ENCODE data around the gene IL18BP.

DNA sequence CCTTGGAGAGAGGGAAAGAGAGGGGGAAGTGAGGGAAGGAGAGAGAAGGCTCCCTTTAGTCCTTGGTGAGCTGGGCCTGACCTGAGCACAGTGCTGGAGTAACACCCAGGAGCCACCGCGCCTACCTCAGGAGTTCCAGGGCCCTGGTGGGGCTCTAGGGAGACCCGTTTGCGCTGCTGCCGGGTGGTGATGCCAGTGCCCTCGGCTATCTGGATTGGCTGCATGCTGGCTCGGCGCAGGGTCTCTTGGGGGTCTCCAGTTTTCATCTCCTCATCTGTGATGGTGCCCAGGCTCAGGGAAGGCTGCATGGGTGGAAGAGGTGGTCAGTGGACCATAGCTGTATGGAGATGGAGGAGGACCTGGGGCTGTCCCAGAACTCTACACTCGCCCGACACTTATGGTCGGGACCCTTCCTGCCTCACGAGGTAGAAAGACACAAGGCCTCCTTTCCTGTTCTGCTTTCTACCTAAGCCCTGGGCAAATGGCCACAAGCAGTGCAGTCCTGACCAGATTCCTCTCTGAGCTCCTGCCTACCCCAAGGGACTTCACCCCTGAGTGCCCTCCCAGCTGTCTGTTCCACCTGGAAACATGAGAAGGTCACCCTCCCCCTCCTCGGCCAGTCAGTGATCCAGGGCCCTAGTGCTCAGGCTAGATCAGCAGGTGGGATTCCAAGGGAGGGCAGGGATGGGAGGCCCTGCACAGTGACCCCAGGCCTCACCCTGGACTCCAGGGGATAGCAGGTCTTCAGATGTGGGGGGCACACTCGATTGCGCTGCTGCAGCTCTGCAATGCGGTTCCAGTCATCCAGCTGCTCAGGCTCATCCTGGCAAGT lies 6.0 kb downstream of the IL18BP start:
- TF ChIP-seq, protein P1, sequence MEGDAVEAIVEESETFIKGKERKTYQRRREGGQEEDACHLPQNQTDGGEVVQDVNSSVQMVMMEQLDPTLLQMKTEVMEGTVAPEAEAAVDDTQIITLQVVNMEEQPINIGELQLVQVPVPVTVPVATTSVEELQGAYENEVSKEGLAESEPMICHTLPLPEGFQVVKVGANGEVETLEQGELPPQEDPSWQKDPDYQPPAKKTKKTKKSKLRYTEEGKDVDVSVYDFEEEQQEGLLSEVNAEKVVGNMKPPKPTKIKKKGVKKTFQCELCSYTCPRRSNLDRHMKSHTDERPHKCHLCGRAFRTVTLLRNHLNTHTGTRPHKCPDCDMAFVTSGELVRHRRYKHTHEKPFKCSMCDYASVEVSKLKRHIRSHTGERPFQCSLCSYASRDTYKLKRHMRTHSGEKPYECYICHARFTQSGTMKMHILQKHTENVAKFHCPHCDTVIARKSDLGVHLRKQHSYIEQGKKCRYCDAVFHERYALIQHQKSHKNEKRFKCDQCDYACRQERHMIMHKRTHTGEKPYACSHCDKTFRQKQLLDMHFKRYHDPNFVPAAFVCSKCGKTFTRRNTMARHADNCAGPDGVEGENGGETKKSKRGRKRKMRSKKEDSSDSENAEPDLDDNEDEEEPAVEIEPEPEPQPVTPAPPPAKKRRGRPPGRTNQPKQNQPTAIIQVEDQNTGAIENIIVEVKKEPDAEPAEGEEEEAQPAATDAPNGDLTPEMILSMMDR (IDR thresholded peaks at IDR 0.05; ENCODE audit: low read depth, low read length), result no peak
- TF ChIP-seq EZH2phosphoT487 (IDR thresholded peaks at IDR 0.05; ENCODE audit: low read depth), result no peak
